Measurements from ENCODE around the gene WFIKKN1. TPM values are rescaled to one million over a fixed set of nuclear protein-coding genes. Genes with fewer than 3 reads are reported as not detected.
A peak's percentile ranks its signal among the peaks of the same experiment; 100 is the strongest.

The WFIKKN1 gene
- total and polyA plus RNA-seq, 7 donors = 0.30 to 2.0 (median 0.36) TPM

DNA sequence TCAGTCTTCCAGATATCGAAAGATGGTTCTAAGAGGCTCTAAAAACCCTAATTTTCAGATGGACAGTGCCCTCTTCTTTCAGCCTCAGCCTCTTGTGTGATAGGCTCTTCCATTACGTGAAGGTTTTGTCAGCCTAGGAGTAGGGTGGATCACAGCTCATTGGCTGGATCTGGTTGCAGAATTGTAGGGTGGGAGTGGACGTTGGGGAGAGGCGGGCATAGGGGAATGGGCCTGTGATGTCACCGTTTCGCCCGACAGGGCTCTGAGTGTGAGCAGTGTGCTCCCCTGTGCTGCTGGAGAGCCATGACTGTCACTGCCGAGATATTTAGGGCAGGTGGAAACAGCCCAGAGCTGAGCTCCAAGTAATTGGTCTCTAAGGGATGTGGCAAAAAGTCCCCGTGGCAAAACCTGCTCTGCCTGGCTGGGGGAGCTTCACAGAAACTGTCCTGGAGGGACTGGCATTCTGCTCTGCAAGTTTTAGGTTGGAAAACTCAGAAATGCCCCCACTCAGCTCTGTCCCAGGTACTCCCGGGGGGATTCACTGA is 6.2 kb upstream of the WFIKKN1 start:
- intact Hi-C loops (cut with DNase I) = loop anchor here in 1 of 2 donors (5.0 kb wide), 1 partner anchor 32 kb away; the partner anchor contains the start of gene RAB40C
- no peaks in the 10 kb centered on the region for H3K27me3 ChIP-seq (ENCODE audit: insufficient read depth in 3 of 3, low read length in 2 of 3)
- H3K9me3 ChIP-seq = no peaks in the 10 kb centered on the region
- H3K36me3 ChIP-seq (ENCODE audit: insufficient read depth in 1 of 2, low read depth in 1 of 2) = peaks cover 0 to 33% of the 10 kb centered on the region in 2 donors
- TF ChIP-seq, protein P1, sequence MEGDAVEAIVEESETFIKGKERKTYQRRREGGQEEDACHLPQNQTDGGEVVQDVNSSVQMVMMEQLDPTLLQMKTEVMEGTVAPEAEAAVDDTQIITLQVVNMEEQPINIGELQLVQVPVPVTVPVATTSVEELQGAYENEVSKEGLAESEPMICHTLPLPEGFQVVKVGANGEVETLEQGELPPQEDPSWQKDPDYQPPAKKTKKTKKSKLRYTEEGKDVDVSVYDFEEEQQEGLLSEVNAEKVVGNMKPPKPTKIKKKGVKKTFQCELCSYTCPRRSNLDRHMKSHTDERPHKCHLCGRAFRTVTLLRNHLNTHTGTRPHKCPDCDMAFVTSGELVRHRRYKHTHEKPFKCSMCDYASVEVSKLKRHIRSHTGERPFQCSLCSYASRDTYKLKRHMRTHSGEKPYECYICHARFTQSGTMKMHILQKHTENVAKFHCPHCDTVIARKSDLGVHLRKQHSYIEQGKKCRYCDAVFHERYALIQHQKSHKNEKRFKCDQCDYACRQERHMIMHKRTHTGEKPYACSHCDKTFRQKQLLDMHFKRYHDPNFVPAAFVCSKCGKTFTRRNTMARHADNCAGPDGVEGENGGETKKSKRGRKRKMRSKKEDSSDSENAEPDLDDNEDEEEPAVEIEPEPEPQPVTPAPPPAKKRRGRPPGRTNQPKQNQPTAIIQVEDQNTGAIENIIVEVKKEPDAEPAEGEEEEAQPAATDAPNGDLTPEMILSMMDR (IDR thresholded peaks at IDR 0.05) = no peak
- ATAC-seq = no peak
- 64 to 72% (median 65%) methylated on average over 10 of the region's 10 CpGs for WGBS, 3 donors
- H3K4me1 ChIP-seq = peaks cover 11% of the 10 kb centered on the region
- DNase-seq = no peak
- no peak overlapping the region for H3K4me3 ChIP-seq
- no peak overlapping the region for H3K27ac ChIP-seq

DNA sequence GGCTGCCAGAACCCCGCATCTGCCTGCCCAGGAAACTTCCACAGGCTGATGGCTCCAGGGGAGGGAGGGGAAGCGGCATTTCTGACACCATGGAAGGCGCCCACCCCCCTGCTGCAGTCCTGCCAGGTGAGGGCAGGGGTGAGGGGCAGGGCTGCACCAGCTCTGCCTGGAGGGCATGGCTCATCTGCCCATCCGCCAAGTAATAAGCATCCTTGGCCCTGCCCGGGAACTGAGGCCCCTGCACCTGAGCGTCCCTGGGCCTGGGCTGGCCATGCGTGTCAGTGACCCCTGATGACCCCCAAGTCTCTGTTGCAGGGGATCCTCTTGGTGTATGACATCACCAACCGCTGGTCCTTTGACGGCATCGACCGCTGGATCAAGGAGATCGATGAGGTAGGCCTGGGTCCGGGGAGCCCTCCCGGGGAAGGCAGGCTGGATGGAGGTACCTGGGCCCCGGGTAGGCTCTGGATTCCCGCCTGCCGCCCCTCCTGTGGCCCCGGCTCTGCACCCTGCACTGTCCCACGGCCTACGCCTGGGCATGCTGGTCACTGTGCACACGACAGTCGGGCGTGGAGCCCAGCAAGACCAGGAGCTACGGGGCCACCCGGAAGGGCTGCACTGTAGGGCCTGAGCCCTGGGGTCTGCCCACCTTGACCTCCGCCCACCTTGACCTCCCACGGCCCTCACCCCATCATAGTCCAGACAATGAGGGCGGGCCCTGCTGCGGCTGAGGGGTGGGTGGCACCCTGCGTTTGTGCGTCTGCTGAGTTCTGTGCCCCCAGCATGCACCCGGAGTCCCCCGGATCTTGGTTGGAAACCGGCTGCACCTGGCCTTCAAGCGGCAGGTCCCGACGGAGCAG is 5.4 kb upstream of the WFIKKN1 start:
- ATAC-seq (no peak), DNase-seq (peak in 1 of 2 donors; percentile 45)
- no peaks in the 10 kb centered on the region for H3K9me3 ChIP-seq
- 92 to 95% (median 94%) methylated on average over 35 to 37 of the region's 37 CpGs for WGBS, 3 donors
- peaks cover 0 to 33% of the 10 kb centered on the region in 2 donors for H3K36me3 ChIP-seq (ENCODE audit: insufficient read depth in 1 of 2, low read depth in 1 of 2)
- intact Hi-C loops (cut with DNase I) = loop anchor here in 1 of 2 donors (5.0 kb wide), 1 partner anchor 33 kb away; the partner anchor contains the start of gene RAB40C
- TF ChIP-seq, protein P1 (IDR thresholded peaks at IDR 0.05) = no peak
- no peaks in the 10 kb centered on the region for H3K27me3 ChIP-seq (ENCODE audit: insufficient read depth in 3 of 3, low read length in 2 of 3)
- peaks cover 16% of the 10 kb centered on the region for H3K4me1 ChIP-seq
- H3K27ac ChIP-seq = no peak overlapping the region
- no peak overlapping the region for H3K4me3 ChIP-seq

- TF ChIP-seq, protein P1 (IDR thresholded peaks at IDR 0.05) = no peak
Observed at GRCh38 chr16:625977-626765, 4.6 kb upstream of the WFIKKN1 start.

DNA sequence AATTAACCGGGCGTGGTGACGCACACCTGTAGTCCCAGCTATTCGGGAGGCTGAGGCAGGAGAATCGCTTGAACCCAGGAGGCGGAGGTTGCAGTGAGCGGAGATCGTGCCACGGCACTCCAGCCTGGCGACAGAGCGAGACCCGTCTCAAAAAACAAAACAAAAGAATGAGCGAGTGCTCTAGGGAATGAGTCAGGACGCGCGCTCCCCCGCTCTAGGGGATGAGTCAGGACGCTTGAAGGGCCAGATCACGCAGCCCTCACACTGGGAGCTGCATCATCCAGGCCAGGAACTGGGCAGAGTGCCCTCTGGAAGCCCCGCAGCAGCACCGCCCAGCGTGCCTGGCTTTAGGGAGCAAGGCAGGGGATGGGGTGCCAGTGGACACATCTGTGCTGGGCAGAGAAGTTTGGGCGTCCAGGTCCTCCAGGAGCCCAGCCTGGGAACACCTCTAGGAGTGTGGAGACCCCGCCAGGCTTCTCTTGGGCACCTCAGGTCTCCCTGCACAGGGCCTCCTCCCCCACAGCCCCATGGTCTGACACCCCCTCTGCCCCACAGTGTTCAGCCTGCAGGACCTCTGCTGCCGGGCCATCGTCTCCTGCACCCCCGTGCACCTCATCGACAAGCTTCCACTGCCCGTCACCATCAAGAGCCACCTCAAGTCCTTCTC is 3.9 kb upstream of the WFIKKN1 start:
- TF ChIP-seq, protein P1 (IDR thresholded peaks at IDR 0.05) = no peak
- ATAC-seq = peak; percentile 68 to 87 (median 76)
- Histone ChIP-seq H3K27me3 (ENCODE audit: insufficient read depth in 3 of 3, low read length in 2 of 3) (no peaks in the 10 kb centered on the region), H3K4me1 (peaks cover 25% of the 10 kb centered on the region), H3K9me3 (no peaks in the 10 kb centered on the region), H3K36me3 (ENCODE audit: insufficient read depth in 1 of 2, low read depth in 1 of 2) (peaks cover 0 to 33% of the 10 kb centered on the region in 2 donors), H3K4me3 (no peak overlapping the region), H3K27ac (peak overlapping the region; percentile 68)
- 71 to 77% (median 74%) methylated on average over 29 of the region's 29 CpGs for WGBS, 3 donors
- intact Hi-C loops (cut with DNase I) = loop anchor here in 1 of 2 donors (5.0 kb wide), 1 partner anchor 35 kb away; the partner anchor contains the start of gene RAB40C
- peak; percentile 74 to 80 for DNase-seq

More at GRCh38 chr16:625977-626765, 4.6 kb upstream of the WFIKKN1 start:
- Histone ChIP-seq H3K9me3 (no peaks in the 10 kb centered on the region), H3K36me3 (ENCODE audit: insufficient read depth in 1 of 2, low read depth in 1 of 2) (peaks cover 0 to 33% of the 10 kb centered on the region in 2 donors), H3K4me1 (peaks cover 24% of the 10 kb centered on the region), H3K27me3 (ENCODE audit: insufficient read depth in 3 of 3, low read length in 2 of 3) (no peaks in the 10 kb centered on the region), H3K27ac (peak overlapping the region; percentile 68), H3K4me3 (no peak overlapping the region)
- no peak for ATAC-seq
- WGBS, 3 donors = 92 to 95% (median 94%) methylated on average over 24 to 35 of the region's 35 CpGs
- DNase-seq = peak in 1 of 2 donors; percentile 13
- intact Hi-C loops (cut with DNase I) = loop anchor here in 1 of 2 donors (5.0 kb wide), 1 partner anchor 34 kb away; the partner anchor contains the start of gene RAB40C

Measured in psoas muscle (tissue), 8 donors.